ENCODE data around the gene HACD2. TPM values are rescaled to one million over a fixed set of nuclear protein-coding genes. Genes with fewer than 3 reads are reported as not detected.
"Not testable (repeated sequence)": the region's sequence is repeated elsewhere in the genome, so short reads cannot be mapped to it uniquely, and the experiment has no call there.

The HACD2 gene
- total RNA-seq, 1 experiment from 2014 or later, result 23.7 TPM

DNA sequence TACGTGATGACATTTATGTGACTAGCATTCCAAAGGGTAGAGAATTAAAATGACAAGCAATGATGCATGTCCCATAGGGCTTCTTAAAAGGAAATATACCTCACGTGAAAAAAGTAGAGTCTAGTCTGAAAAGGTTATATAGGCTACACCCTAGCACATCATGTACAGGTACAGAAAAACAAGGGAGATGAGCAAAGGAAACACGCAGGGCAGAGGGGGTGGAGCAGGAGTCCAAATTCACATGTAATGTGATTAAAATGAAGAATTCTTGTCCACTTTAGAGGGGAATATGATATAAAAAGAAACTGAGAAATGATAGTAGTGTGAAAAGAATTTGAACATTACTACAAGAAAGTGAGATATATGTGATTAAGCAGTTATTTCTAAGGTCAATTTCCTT, 59.4 kb downstream of the HACD2 start:
- no peak for DNase-seq (ENCODE audit: low read depth)

DNA sequence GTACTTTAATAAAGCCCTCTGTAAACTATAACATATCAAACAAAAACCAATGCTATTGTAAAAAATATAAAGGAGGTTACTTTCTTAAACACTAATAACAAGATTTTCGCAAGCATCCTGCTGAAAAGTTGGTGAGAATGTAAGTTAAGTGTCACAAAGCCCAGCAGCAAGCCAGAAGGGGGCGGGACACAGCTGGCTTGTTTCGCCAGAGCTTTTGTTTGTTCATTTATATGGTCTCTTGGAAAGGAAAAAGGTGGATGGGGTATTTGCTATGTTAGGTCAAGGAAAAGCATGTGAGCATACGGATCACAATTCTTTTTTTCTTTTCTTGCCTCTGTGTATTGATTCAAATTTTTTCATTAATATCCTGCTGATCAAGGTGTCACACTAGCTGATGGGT, 59.9 kb downstream of the HACD2 start:
- no peak for DNase-seq (ENCODE audit: low read depth)

DNA sequence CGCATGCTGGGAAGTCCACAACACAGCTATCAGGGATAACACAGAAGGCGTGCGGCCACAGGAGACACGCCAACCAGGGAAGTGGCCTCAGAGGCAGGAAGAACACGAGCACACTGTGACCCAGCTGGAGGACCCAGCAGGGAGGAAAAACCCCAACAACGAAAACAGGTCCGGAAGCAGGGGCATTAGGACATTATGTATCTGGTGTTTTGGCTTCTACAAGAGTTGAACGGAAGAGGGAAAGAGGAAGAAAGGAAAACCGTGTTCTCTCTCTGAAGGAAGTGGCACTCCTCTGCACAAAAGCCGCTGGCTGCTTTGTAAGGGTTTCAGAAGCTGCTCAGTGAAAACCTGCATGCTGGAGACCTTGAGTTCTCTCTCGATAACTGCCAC, 61.8 kb downstream of the HACD2 start:
- no peak for DNase-seq (ENCODE audit: low read depth)

DNA sequence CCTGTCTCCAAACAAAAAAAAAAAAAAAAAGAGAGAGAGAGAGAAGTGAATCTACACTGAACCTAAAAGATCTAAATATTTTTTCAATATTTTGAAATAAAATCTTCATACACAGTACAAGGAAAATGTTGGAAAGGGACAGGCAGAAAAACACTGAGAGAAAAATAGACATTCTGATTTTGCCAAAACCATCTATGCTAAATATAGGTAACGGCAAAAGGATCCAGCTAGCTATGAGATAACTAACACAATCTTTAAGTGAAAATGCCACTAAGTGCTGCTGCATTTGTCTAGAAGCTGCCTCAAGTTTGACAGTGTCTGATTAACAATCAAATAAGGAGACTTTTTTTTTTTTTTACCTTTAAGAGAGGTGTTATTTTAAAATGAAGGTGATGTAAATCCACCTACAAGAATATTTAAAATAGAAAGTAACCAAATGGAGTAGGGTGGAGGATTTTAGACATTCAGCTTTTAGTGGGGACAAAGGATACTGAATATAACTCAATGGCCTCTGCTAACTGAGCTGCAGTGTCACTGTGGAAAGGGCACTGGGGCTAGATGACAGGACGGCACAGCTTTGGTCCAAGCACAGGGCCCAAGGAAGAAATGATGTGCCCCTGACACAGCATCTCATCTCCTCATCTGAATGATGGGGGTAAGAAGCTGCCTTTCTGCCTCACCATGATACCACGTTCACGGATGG, 62.4 kb downstream of the HACD2 start:
- DNase-seq (ENCODE audit: low read depth), result no peak

DNA sequence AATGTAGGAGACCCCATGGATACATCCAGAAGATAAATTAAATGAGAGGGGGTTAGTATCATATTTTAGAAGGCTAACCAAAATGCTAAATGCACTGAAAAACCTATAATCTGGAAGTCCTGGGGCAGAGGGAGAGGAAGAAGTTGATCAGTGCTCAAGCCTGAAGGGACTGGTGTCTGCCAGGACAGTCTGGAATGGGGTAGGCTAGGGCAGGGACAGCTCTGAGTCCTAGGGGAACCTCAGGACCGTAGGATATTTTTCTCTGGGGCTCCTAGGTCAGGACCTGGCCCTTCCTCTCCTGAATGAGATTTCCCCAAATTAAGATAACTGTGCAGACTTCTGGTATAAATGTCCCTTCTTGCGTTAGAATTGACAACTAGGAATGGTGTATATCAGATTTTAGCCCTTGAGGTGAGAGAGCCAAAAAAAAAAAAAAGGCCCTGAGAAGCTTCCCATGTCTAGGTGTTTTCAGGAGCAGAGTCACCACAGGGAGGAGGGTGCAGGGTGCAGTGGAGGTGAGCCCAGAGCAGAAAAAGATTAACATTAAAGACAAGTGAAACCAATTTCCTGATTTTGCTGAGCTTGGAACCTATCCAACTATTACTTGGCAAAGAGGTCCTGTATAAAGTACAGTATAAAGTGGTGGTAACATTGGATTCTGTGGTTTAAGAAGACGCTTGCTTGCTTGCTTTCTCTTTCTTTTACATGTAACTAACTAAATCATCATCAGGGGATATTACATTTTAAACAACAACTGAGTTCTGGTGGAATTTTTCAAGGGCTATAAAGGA, 63.5 kb downstream of the HACD2 start:
- no peak for DNase-seq (ENCODE audit: low read depth)

DNA sequence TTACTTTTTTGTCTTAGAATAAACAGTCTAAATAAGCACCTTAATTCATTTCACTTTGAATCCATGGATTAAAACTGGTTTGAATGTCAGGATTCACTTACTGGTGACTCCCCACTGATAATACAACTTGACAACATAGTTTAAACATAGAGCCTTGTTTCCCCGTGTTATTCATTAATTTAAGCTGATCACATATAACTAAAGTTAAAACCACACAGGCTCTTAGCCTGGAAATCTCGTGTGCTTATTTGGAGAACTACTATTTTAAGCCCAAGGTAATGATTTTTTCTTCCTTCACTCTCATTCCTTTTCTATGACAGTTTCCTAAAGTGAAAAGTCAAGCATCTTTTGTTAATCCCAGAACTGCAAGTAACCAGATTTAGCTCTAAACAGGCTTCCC, 64.2 kb downstream of the HACD2 start:
- DNase-seq (ENCODE audit: low read depth), result no peak

DNA sequence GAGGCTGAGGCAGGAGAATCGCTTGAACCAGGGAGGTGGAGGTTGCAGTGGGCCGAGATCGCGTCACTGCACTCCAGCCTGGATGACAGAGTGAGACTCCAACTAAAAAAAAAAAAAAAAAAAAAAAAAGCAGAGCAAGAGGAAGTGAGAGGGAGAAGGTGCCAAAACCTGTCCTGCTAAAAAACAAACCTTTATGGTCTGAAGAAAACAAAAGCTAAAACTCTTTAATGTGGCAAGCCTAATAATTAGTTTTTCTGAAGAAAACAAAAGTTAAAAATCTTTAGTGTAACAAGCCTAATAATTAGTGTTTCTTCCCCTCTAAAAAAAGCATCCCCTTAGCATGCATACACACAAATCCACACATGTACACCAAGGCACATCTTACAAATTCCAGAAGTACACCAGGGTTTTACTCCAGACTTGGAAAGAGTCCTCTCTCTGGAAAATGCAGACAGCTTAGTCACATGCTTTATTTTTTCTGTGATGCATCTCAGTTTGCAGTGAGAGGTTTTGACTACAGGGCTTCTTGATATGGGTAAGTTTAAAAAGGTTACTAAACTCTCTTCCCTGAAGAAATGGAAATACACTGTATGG, 65.9 kb downstream of the HACD2 start:
- DNase-seq (ENCODE audit: low read depth), result no peak

DNA sequence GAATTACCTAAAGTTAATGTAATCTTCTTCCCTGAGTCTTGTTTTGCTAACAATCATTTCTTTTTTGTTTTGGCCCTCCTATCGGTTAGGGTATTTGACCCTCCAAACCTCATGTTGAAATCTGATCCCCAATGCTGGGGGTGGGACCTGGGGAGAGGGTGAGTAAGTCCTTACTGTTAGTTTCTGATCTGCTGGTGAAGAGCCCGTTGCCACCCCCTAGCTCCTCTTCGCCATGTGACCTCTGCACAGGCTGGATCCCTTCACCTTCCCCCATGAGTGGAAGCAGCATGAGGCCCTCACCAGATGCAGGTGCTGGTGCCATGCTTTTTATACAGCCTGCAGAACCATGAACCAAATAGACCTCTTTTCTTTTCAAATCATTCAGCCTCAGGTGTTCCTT, 73.1 kb downstream of the HACD2 start:
- no peak for DNase-seq (ENCODE audit: low read depth)

DNA sequence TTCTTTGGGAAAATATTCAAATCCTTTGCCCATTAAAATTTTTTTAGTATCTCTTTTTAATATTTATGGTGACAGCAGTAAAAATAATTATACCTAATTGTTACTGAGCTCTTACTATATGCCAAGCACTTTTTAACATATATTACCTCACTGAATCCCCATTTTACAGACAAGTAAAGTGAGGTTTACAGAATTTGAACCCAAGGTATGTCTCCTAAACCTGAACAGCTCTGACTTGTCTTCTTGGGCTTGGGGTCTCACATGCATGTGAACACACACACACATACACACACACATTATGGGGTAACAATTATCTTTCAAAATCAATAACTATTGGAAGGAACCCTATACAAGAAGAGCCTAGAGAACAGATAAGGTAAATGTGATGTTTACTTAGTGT, 73.8 kb downstream of the HACD2 start:
- DNase-seq (ENCODE audit: low read depth), result no peak

DNA sequence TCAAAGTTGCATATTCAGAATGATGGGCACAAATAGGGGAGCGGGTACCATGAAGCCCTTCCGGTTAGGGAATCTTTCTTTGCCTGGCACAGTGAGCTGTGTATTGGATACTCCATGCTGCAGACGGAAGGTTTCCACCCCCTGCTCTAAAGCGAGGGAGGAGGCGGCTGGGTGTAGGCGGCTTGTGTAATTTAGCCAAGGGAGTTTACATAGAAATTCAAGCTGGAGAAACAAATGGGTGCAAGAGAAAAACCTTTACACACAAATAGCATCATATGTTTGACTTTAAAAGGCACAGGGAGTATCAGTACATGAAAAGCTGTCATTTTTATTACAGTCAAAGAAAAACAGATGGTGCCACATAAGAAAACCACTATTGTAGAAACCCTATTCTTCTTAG, 76.7 kb downstream of the HACD2 start:
- DNase-seq (ENCODE audit: low read depth), result no peak

DNA sequence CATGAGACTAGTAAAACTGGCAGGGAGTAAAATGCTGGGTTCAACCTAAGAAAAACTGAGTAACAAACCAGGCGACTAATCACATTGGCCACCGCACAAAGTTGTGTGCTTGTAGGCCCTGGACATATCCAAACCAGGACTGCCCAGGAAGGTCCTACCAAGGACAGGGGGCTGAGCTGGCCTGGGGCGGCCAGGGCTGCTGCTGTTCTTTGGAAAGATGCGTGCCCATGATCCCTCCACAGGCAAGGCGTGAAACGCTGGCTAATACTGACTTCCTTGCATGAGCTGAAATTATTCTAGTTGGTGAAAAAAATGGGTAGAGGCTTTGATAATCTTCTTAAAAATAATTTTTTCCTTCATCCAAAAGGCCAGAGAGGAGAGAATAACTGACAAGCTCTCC, 79.0 kb downstream of the HACD2 start:
- no peak for DNase-seq (ENCODE audit: low read depth)

DNA sequence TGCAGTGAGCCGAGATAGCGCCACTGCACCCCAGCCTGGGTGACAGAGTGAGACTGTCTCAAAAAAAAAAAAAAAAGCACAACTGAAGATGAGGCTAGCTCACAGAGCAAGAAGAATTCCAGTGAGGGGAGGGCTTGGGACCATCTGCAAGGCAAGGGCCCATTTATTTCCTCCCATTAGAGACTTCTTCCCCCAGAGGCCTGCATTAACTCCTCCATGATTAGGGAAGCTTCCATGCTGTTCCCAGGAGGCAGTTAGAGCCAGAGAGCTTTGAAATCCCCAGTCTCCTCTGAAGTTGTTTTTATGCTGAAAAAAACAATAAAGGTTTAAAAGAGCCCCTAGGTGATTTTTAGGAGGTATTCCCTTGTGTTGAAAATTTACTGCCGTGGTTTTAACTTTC, 81.7 kb downstream of the HACD2 start:
- DNase-seq (ENCODE audit: low read depth), result no peak

DNA sequence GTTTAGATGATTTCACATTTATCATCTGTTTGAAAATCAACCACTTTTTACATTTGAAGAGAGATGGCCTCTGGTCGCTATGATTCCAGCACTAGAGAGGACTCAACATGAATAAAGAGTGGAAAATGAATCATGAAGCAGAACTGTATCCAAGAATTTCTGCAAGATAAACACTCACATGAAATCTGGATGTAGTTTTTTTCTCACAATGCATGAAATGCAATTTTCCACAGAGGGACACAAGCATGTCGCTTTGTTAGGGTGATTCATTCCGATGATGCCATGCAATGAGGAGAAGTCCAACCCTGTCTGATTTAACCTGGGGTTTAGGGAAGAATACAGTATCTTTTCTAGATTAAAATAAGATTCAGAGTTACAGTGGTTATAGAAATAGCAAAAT, 85.5 kb downstream of the HACD2 start:
- DNase-seq (ENCODE audit: low read depth), result peak; percentile 7

DNA sequence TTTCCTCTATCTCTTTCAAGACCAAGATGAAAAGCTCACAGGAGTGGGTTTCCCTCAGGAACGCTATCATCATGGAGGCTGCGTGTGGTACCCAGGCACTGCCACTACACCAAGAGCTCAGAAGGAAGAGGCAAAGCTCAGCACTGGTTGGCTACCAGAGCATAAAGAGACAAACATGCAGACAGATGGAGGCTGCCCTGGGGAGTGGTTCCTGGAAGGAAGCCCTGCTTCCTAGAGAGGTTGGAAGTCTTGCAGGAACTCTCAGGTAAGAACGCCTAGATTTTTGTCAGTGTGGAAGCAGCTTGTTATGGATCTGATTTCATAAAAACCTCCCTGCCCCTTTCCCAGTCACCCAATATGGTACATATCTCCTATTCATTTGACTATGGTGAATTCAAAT, 86.1 kb downstream of the HACD2 start:
- DNase-seq (ENCODE audit: low read depth), result no peak

DNA sequence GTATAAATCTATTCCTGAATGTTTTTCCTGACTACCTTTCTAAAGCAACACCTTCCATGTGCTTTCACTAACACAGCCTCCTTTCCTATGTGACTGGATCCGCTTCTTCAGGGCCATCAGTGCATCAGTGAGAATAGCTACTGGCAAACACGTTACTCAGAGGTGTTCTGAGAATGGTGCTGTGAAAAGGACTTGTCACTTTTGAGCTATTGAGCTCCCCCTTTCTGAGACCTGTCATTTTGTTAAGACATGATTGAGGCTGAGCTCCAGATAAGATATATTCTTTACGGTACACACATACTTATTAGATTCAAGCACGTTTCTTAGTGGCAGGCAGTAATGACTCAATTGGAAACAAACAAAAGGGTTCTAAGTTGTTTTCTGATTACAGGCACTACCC, 90.9 kb downstream of the HACD2 start:
- DNase-seq (ENCODE audit: low read depth), result no peak

DNA sequence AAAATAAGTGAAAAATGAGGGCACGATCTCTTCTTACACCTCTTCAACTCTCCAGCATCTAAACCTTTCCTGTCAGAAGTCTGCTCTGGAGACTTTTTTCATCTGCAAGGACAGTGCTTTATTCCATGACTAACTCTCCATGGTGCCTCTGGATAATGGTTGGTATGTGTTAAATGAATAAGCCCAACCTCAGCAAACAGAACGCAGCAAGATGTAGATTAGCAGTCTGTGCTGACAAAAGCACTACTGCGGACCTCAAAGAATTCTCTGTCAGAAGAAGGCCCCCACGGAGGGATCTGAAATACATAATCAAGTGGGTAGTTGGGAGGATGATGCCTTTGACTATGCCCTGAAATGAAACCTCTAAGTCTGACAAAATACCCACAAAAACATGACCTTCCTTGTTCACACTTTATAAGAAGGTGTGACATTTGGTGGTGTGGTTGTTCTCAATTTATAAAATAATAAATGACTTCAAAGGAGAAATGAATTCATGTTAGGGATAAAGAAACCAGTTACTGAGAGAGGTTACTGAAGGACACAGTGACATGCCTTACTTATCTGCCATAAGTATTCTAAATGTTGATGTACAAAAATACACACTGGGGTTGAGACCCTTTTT, 92.8 kb downstream of the HACD2 start:
- no peak for DNase-seq (ENCODE audit: low read depth)

DNA sequence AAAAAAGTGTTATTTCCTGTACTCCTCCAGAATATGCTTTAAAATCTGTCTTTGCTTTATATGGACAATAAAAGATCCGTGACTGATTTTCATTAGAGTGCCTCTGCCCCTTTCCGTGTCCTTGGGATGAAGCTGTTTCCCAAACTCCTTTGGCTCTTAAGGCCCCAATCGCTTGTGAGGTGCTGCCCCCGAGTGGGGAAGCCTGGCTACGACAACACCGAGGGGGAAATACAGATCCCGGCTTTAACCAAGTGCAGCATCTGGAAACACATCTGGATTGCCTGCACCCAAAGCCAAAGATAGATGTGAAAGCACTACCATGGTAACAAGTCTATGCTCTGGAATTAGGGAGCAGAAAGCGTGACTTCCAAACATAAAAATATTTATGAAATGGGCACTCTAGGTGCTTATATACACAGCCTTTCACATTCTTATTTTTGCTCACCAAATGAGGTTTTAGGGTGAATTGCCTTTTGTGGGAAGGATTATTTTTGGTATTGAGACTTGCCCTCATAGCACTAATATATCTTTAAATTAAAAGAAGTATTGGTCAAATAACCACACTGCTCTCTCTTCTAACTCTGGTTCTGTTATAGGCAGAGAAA, 95.4 kb downstream of the HACD2 start:
- peak; percentile 44 for DNase-seq (ENCODE audit: low read depth)

DNA sequence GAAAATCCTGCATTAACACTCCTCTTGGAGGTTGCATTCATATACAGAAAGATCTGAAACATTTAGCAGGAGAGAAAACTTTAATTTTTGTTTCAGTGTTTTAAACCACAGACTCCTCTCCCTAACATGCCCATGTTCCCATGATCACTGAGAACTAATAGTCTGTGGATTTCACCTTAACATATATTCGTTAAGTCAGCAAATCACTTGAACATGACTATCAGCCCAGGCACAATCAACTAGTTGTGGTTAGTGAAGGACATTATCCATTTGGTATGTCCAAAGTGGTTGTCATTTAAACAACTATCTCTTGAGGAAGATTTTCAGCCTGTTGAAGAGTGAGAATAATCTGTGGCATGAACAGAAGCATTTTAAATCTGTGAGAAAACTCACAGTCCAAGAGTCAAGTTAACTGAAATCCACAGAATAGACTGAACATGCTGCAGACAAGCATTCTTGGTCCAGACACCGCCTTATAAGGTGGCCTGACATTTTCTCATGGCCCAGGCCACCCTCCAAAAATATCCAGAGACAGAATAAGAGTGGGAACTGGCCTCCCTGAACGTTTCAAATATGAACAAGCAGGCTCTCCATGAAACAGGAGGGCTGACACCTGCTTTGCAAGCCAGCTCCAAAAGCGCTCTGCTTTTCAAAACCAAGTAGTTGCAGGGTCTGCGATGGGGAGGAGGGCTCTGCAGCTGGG, 96.1 kb downstream of the HACD2 start:
- DNase-seq (ENCODE audit: low read depth), result no peak

DNA sequence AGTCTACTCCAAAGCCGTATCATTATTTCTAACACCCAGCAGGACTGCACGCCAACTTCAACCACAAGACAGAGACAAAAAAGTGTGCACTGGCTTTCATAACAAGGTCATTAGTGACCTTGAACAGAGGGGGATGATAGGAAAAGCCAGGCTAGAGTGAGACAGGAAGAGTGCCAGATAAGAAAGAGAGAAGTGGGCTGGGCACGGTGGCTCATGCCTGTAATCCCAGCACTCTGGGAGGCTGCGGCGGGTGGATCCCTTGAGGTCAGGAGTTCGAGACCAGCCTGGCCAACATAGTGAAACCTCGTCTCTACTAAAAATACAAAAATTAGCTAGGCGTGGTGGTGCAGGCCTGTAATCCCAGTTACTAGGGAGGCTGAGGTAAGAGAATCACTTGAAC, 97.8 kb downstream of the HACD2 start:
- not testable (repeated sequence) for DNase-seq (ENCODE audit: low read depth)

DNA sequence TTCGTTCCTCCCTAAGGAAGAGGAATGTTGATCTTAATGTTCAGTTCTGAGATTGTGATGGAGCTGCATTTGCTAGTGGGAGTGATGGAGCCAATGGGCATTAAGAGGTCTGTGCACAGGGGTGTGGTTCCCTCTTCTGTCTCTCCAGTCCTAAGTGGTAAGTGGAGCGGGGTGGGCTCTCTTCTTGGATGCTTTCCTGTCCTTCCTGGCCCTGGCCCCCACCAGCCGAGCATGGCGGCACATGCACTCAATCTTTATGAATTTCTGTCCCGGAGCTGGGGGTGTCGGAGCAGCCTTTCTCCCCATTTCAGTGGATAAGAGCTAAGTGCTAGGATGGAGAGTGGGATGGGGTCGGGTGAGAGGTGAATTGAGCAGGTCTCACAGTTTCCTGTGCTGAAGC, 98.4 kb downstream of the HACD2 start:
- DNase-seq (ENCODE audit: low read depth), result no peak

DNA sequence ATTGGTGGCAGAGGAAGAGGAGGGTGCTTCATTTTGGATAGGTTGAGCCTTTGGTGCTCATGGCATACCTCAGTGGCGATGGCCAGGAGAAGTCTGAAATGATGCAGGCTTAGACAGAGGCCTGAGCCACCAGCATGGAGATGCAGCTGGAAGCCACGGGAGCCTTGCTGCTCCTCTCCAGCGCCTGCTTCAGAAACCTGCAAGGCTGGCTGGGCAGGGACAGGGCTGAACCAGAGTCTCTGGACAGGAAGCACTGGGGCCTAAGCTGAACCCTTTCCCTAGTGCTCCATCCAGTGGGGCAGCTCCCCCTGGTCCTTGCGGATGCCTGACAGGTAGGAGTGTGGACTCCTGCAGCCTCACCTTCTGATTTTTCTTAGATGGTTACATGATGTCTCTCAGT, 99.3 kb downstream of the HACD2 start:
- no peak for DNase-seq (ENCODE audit: low read depth)

DNA sequence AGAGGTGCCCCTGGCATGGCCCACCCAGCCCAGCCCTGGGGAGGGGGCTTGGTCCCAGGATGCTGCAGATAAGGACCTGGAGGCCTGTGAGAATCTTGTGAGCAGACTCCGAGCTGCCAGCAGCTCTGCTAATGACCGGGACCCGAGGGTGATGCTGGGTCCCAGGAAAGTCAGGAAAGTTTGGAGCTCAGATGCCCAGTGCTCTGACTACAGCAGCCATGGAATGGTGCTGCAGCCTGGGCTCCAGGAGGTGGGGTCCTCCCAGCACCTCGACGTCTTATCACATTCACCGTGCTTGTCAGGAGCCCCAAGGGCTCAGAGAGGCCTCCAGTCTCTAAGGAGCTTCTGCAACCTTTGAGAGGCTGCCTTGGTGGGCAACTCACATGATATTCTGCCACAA, 101.7 kb downstream of the HACD2 start:
- no peak for DNase-seq (ENCODE audit: low read depth)

All from LHCN-M2 (cell line).